ENCODE results near the gene RNF13. TPM values are rescaled to one million over a fixed set of nuclear protein-coding genes. Genes with fewer than 3 reads are reported as not detected.
A peak's percentile ranks its signal among the peaks of the same experiment; 100 is the strongest.

RNF13 gene
- total and polyA plus RNA-seq, 4 experiments from 2014 or later = 63.3 to 136 (median 98.7) TPM

DNA sequence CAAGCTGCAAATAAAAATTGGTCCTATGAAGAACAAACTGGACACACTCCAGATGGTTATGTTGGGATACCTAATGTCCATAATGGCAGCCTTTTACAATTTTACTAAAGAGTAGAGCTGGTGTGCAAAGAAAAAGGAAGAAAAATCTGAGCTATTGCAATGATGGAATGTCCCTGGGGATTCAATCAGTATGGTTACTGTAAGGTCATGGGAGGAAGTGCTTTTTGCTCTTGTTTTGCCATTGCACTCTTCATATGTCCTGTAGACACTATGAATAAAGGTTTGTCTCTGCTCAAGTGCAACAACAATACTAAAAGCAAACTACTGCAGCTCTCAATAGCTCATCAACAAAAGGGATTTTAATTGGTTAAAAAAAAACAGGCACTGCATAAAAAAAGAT is 152.3 kb downstream of the RNF13 start:
- H3K27me3 Mint-ChIP-seq = no peaks in the 10 kb centered on the region
- Histone ChIP-seq H3K4me3 (ENCODE audit: low read length in 2 of 2) (no peak overlapping the region), H3K4me1 (ENCODE audit: insufficient read depth, low read length) (peaks cover 7% of the 10 kb centered on the region), H3K27ac (ENCODE audit: low read depth, low read length) (no peak overlapping the region), H3K27me3 (ENCODE audit: insufficient read depth, low read length) (no peaks in the 10 kb centered on the region), H3K36me3 (ENCODE audit: insufficient read depth, low read length) (no peaks in the 10 kb centered on the region), H3K9me3 (ENCODE audit: control insufficient read depth in 1 of 2, low read length in 2 of 2) (no peaks in the 10 kb centered on the region)
- ChIA-PET CTCF (ENCODE audit: partially characterized antibody) (interaction anchor here (0.6 to 5.6 kb wide), 7 partner anchors 9 to 443 kb away, joined by 3 to 63 read pairs (median 11); partner anchors contain the start of gene TSC22D2), POLR2A (ENCODE audit: partially characterized antibody) (no interaction called here)
- peak overlapping the region in 1 of 7 donors; percentile 53 for H3K27ac Mint-ChIP-seq
- peaks cover 8 to 12% (median 12%) of the 10 kb centered on the region in 4 donors for H3K4me1 Mint-ChIP-seq
- H3K9me3 Mint-ChIP-seq = no peaks in the 10 kb centered on the region
- H3K36me3 Mint-ChIP-seq = peaks cover 0 to 8% of the 10 kb centered on the region in 2 donors
- intact Hi-C loops (cut with micrococcal nuclease) = no loop called here
- H3K4me3 Mint-ChIP-seq = no peak overlapping the region
- DNase-seq = no peak

- intact Hi-C loops (cut with micrococcal nuclease) = loop anchor here (1.0 kb wide), 3 partner anchors 217 to 528 kb away; no protein-coding TSS in a partner anchor
- no peak overlapping the region for H3K27ac ChIP-seq (ENCODE audit: low read depth, low read length)
- Mint-ChIP-seq H3K27me3 (peaks cover 6 to 7% of the 10 kb centered on the region in 2 donors), H3K36me3 (peaks cover 0 to 10% of the 10 kb centered on the region in 2 donors), H3K9me3 (no peaks in the 10 kb centered on the region), H3K4me3 (peak overlapping the region in 1 of 8 donors; percentile 72), H3K4me1 (peaks cover 14 to 20% (median 17%) of the 10 kb centered on the region in 4 donors), H3K27ac (peak overlapping the region in 1 of 7 donors; percentile 5)
- H3K36me3 ChIP-seq (ENCODE audit: insufficient read depth, low read length) = no peaks in the 10 kb centered on the region
- peak in 4 of 5 donors; percentile 36 to 58 (median 50) for DNase-seq
- ChIA-PET POLR2A (ENCODE audit: partially characterized antibody) (interaction anchor here (1.1 kb wide), 2 partner anchors 217 to 443 kb away, joined by 3 to 6 read pairs; no protein-coding TSS in a partner anchor), CTCF (ENCODE audit: partially characterized antibody) (interaction anchor here (0.6 to 5.6 kb wide), 12 partner anchors 11 to 255 kb away, joined by 3 to 63 read pairs (median 4); no protein-coding TSS in a partner anchor)
- H3K4me1 ChIP-seq (ENCODE audit: insufficient read depth, low read length) = peaks cover 12% of the 10 kb centered on the region
- H3K4me3 ChIP-seq (ENCODE audit: low read length in 2 of 2) = no peak overlapping the region
- no peaks in the 10 kb centered on the region for H3K9me3 ChIP-seq (ENCODE audit: control insufficient read depth in 1 of 2, low read length in 2 of 2)
- peaks cover 7% of the 10 kb centered on the region for H3K27me3 ChIP-seq (ENCODE audit: insufficient read depth, low read length)
These were observed 154.2 kb downstream of the RNF13 start for GRCh38 chr3:149967086-149967685.

DNA sequence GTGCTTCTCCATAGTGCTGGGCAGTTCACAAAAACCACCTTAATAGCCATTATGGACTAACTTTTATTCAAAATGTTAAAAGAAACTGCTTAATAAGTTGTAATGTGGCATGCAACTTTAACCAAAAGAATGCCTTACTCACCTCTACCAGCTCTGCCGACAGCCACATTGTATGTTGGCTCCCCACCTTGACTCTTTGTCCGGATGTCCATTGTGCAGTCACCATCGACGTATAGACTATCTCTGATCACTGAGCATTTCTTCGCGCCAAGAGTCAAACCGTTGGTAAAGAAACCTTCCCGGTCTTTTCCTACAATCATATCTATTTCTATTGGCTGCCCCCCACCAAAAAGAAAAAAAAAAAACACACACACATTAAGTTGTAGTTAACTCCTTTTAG is 155.2 kb downstream of the RNF13 start:
- Histone ChIP-seq H3K27ac (ENCODE audit: low read depth, low read length) (no peak overlapping the region), H3K4me3 (ENCODE audit: low read length in 2 of 2) (no peak overlapping the region), H3K27me3 (ENCODE audit: insufficient read depth, low read length) (peaks cover 7% of the 10 kb centered on the region), H3K36me3 (ENCODE audit: insufficient read depth, low read length) (no peaks in the 10 kb centered on the region), H3K4me1 (ENCODE audit: insufficient read depth, low read length) (peaks cover 12% of the 10 kb centered on the region), H3K9me3 (ENCODE audit: control insufficient read depth in 1 of 2, low read length in 2 of 2) (no peaks in the 10 kb centered on the region)
- Mint-ChIP-seq H3K27ac (no peak overlapping the region), H3K36me3 (peaks cover 0 to 10% of the 10 kb centered on the region in 2 donors), H3K4me3 (no peak overlapping the region), H3K9me3 (no peaks in the 10 kb centered on the region), H3K4me1 (peaks cover 14 to 20% (median 18%) of the 10 kb centered on the region in 4 donors), H3K27me3 (peaks cover 7 to 9% of the 10 kb centered on the region in 2 donors)
- ChIA-PET CTCF (ENCODE audit: partially characterized antibody) (interaction anchor here (1.4 to 5.6 kb wide), 6 partner anchors 12 to 251 kb away, joined by 3 to 63 read pairs (median 17); no protein-coding TSS in a partner anchor), POLR2A (ENCODE audit: partially characterized antibody) (no interaction called here)
- DNase-seq = no peak
- intact Hi-C loops (cut with micrococcal nuclease) = no loop called here

- Histone ChIP-seq H3K4me3 (ENCODE audit: low read length in 2 of 2) (peak overlapping the region; percentile 8 to 44), H3K36me3 (ENCODE audit: insufficient read depth, low read length) (no peaks in the 10 kb centered on the region), H3K9me3 (ENCODE audit: control insufficient read depth in 1 of 2, low read length in 2 of 2) (no peaks in the 10 kb centered on the region), H3K4me1 (ENCODE audit: insufficient read depth, low read length) (peaks cover 12% of the 10 kb centered on the region), H3K27ac (ENCODE audit: low read depth, low read length) (no peak overlapping the region), H3K27me3 (ENCODE audit: insufficient read depth, low read length) (peaks cover 7% of the 10 kb centered on the region)
- Mint-ChIP-seq H3K9me3 (peaks cover 0 to under 1% (median 0%) of the 10 kb centered on the region in 8 donors), H3K4me1 (peaks cover 14 to 20% (median 18%) of the 10 kb centered on the region in 4 donors), H3K4me3 (peak overlapping the region; percentile 83 to 95 (median 89)), H3K36me3 (peaks cover 0 to 10% of the 10 kb centered on the region in 2 donors), H3K27ac (peak overlapping the region; percentile 63 to 90 (median 78)), H3K27me3 (peaks cover 7 to 13% of the 10 kb centered on the region in 2 donors)
- ChIA-PET CTCF (ENCODE audit: partially characterized antibody) (interaction anchor here (0.8 to 5.6 kb wide), 9 partner anchors 11 to 253 kb away, joined by 3 to 63 read pairs (median 8); no protein-coding TSS in a partner anchor), POLR2A (ENCODE audit: partially characterized antibody) (interaction anchor here (1.0 to 1.4 kb wide), 2 partner anchors 8 to 794 kb away, joined by 3 to 4 read pairs; partner anchors contain the start of gene SIAH2)
- no peak for DNase-seq
- intact Hi-C loops (cut with micrococcal nuclease) = no loop called here
These were observed 156.3 kb downstream of the RNF13 start for GRCh38 chr3:149969110-149969939.

DNA sequence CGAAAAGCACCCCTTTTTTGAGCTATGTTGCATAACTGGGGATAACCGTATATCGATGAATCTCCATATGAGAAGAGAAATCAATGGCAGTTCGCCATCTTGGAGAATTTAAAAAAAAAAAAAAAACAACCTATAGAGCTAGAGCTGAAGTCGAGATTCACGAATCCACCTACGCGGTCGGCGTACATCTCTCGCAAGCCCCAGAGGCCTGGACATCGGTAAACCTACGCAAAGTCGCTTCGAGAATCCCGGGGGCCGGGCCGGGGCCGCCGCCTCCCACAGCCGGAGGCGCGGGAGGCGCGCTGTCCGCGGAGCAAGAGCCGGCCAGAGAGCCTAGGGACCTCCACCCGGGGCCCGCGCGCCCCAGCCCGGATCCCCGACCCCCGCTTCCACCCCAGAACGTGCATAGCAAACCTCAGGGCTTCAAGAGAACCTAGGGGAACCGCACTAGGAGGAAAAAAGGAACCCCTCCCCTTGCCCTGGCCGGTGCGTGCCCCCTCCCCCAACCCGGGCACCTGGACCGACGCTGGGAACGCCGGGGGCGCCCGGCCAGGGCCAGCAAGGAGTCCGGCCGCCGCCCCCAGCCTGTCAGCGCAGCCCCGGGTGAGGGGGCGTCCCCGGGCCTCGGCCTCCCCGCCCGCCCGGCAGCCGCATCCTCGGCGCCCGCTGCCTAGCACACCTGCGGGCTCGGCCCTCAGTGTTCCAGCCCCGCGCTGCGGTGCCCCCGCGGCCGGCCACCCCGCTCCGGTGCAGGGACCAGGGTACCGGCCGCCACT is 157.1 kb downstream of the RNF13 start:
- Histone ChIP-seq H3K4me1 (ENCODE audit: insufficient read depth, low read length) (peaks cover 12% of the 10 kb centered on the region), H3K4me3 (ENCODE audit: low read length in 2 of 2) (peak overlapping the region; percentile 8 to 44), H3K9me3 (ENCODE audit: control insufficient read depth in 1 of 2, low read length in 2 of 2) (no peaks in the 10 kb centered on the region), H3K27ac (ENCODE audit: low read depth, low read length) (peak overlapping the region; percentile 27), H3K36me3 (ENCODE audit: insufficient read depth, low read length) (no peaks in the 10 kb centered on the region), H3K27me3 (ENCODE audit: insufficient read depth, low read length) (peaks cover 7% of the 10 kb centered on the region)
- peak overlapping the region; percentile 73 to 91 (median 87) for H3K27ac Mint-ChIP-seq
- peaks cover 14 to 20% (median 19%) of the 10 kb centered on the region in 4 donors for H3K4me1 Mint-ChIP-seq
- intact Hi-C loops (cut with micrococcal nuclease) = loop anchor here (1.0 to 10.0 kb wide), 5 partner anchors 158 to 1232 kb away; partner anchors contain the start of genes EIF2A, GPR171, RNF13 and SELENOT
- H3K27me3 Mint-ChIP-seq = peaks cover 7 to 15% of the 10 kb centered on the region in 2 donors
- H3K9me3 Mint-ChIP-seq = peaks cover 0 to 2% (median 0%) of the 10 kb centered on the region in 8 donors
- peaks cover 0 to 10% of the 10 kb centered on the region in 2 donors for H3K36me3 Mint-ChIP-seq
- ChIA-PET POLR2A (ENCODE audit: partially characterized antibody) (interaction anchor here (0.8 to 1.4 kb wide), 3 partner anchors 9 to 794 kb away, joined by 3 to 4 read pairs (median 4); partner anchors contain the start of genes SIAH2 and TSC22D2), CTCF (ENCODE audit: partially characterized antibody) (interaction anchor here (0.8 to 5.6 kb wide), 6 partner anchors 12 to 252 kb away, joined by 3 to 63 read pairs (median 6); no protein-coding TSS in a partner anchor)
- DNase-seq = peak; percentile 72 to 80 (median 77)
- H3K4me3 Mint-ChIP-seq = peak overlapping the region; percentile 89 to 96 (median 90)

DNA sequence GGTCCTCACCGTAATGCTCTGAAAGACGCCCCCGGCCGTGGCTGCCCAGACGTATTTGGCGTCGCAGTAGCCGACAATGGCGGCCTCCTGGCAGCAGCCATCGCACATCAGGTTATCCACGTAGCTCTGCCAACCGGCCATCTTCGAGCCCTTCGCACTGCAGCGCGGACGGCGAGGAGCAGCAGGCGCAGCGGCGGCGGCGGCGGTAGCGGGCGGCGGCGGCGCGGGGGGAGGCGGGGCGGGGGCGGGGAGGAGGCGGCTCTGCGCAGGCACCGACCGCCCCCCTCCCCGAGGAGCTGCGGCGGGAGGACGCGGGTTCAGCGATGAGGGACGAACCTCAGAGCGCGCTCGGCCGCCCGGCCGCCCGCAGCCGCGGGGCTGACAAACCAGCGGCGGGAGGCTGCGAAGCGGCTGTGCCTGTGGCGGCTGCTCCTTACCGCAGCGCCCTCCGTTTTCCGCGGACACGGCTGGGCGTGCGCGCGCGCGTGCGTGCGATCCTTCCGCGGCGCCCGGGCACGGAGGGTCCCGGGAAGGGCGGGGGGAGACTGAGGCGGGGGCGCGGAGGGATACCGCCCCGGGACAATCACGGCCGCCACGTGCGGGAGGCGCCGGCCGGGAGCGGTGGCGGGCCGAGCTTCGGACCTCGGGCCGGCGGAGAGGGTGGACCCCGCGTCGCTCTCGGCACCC is 157.8 kb downstream of the RNF13 start, which contains the start of gene PFN2:
TSS of gene PFN2 (minus strand) at position 180 of the 687 bp plus-strand sequence. CDS start at position 141, 39 bp downstream.
- H3K27me3 ChIP-seq (ENCODE audit: insufficient read depth, low read length) = peaks cover 7% of the 10 kb centered on the region
- H3K9me3 ChIP-seq (ENCODE audit: control insufficient read depth in 1 of 2, low read length in 2 of 2) = no peaks in the 10 kb centered on the region
- peak; percentile 64 to 74 (median 68) for DNase-seq
- Mint-ChIP-seq H3K36me3 (peaks cover 0 to 10% of the 10 kb centered on the region in 2 donors), H3K4me3 (peak within 1 kb of the TSS; percentile 95 to 97 (median 96)), H3K27ac (peak within 1 kb of the TSS; percentile 73 to 95 (median 88)), H3K27me3 (peaks cover 9 to 18% of the 10 kb centered on the region in 2 donors), H3K4me1 (peaks cover 14 to 22% (median 19%) of the 10 kb centered on the region in 4 donors), H3K9me3 (peaks cover 0 to 2% (median 0%) of the 10 kb centered on the region in 8 donors)
- H3K27ac ChIP-seq (ENCODE audit: low read depth, low read length) = peak within 1 kb of the TSS; percentile 27
- intact Hi-C loops (cut with micrococcal nuclease) = loop anchor here (1.0 to 10.0 kb wide), 5 partner anchors 159 to 1231 kb away; partner anchors contain the start of genes EIF2A, GPR171, RNF13 and SELENOT
- CTCF ChIA-PET (ENCODE audit: partially characterized antibody) = interaction anchor here (1.0 to 3.0 kb wide), 3 partner anchors 13 to 64 kb away, joined by 3 to 8 read pairs (median 3); no protein-coding TSS in a partner anchor
- peak within 1 kb of the TSS; percentile 8 to 67 for H3K4me3 ChIP-seq (ENCODE audit: low read length in 2 of 2)
- H3K36me3 ChIP-seq (ENCODE audit: insufficient read depth, low read length) = no peaks in the 10 kb centered on the region
- POLR2A ChIA-PET (ENCODE audit: partially characterized antibody) = interaction anchor here (0.8 to 1.4 kb wide), 4 partner anchors 156 to 793 kb away, joined by 3 to 4 read pairs (median 4); partner anchors contain the start of genes SIAH2 and TSC22D2
- peaks cover 12% of the 10 kb centered on the region for H3K4me1 ChIP-seq (ENCODE audit: insufficient read depth, low read length)

All from CD4-positive, alpha-beta memory T cell (primary cell).